HG02571 (cell line): Measurements from ENCODE around the gene MLST8.
"Not testable (repeated sequence)": the region's sequence is repeated elsewhere in the genome, so short reads cannot be mapped to it uniquely, and the experiment has no call there.

ENCODE experiments used
- ATAC-seq: cut with Tn5 transposase; IDR thresholded peaks from one replicate; pipeline ENCODE4 v1.9.1; 2021; ENCODE audit warnings: mild to moderate bottlenecking, moderate library complexity; ENCODE audit not compliant: unreplicated experiment

Gene MLST8

GRCh38 chr16:2244301-2244700 lies 39.0 kb downstream of the MLST8 start:
- no peak for ATAC-seq

DNA sequence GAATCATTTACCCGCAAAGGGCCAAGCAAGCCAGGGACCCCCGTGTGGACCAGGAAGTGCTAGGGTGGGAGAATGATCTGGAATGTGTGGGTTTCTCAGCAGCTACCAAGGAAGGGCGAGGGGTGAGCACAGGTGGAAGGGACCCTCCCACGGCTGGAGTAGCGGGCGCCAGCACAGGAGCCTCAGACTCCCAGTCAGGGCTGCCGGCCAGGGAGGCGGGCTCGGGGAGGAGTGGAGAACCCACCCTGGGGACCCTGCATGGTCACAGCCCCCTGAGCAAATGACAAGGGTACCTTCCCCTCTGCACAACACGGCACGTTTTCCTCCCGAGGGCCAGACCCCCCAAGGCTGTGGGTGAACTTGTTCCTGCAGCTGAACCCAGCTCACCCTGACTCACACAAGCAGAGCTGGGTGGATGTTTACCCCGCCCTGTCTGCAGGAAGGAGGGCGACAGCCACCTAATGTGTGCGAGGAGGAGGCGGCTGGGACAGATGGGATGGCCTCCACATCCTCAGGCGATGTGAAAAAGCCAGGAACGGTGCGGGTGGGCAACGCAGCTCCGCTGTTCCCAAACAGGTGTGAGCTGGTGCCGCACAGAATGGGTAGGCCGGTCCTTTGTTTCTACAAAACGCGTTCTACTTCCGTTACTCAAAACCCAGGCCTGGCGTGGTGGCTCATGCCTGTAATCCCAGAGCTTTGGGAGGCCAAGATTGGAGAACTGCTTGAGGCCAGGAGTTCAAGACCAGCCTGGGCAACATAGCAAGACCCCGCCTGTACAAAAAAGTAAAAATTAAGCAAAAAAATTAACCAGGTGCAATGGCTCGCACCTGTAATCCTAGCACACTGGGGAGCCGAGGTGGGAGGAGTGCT lies 39.9 kb downstream of the MLST8 start:
- ATAC-seq: no peak

GRCh38 chr16:2246301-2246885 lies 41.1 kb downstream of the MLST8 start:
- no peak for ATAC-seq

DNA sequence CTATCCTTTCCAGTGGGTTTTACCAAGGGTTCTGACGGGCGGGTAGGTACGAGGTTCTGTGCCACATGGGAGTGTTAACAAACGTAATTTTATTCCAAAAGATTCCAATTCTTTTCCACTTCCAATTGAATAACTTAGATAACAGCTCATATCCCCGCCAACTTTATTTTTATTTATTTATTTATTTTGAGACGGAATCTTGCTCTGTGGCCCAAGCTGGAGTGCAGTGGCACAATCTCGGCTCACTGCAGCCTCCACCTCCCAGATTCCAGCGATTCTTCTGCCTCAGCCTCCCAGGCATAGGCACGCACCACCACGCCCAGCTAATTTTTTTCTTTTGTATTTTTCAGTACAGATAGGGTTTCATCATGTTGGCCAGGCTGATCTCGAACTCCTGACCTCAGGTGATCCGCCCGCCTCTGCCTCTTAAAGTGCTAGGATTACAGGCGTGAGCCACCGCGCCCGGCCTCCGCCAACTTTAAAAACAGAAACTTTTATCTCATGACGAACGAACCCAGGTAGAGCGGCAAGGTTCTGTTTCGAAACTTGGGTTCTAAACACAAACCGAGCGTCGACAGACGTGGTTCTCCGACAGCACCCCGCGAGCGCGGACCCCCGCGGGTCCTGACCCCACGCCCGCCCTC lies 45.5 kb downstream of the MLST8 start:
- no peak for ATAC-seq

DNA sequence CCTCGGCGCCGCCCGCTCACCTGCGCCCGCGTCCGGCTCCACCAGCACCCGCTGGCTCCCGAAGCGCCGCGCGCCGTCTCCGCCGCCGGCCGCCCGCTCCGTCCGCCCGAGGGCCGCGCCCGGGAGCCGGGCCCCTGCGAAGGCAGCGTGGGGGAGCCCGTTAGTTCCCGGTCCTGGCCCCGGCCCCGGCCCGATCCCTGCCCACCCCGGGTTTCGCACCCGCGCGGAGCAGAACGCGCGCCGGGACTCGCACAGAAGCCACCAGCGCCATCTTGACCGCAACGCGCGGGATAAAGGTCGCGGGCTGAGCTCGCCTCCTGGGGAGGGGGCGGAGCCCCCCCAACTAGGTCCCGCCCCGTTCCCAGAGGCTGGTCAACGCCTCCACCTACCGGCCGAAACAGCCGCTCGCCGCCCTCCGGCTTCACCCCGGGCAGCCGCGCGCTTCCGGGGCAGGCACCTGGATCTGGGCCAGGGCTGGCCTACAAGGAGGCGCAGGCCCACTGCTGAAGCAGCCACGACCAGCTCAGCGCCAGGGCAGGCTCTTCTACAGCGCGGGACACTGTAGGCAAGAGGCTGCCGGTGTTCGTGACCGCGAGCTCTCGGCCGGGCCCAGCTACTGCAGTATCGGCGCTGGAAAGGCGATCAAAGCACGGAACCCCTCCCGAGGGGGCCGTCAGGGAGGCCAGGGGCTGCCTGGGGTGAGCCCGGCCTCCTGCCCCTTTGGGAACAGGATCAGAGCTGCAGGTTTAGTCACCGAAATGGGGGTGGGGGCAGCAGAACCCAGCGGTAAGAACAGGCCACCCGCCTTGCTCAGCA lies 46.2 kb downstream of the MLST8 start, which contains the start of gene ECI1:
Gene ECI1 (minus strand): TSS at position 292 of the 816 bp plus-strand sequence. CDS start 21 bp downstream, at position 271.
- ATAC-seq: peak; percentile 83

- no peak for ATAC-seq
Measured at GRCh38 chr16:2252806-2253148, 47.5 kb downstream of the MLST8 start.

DNA sequence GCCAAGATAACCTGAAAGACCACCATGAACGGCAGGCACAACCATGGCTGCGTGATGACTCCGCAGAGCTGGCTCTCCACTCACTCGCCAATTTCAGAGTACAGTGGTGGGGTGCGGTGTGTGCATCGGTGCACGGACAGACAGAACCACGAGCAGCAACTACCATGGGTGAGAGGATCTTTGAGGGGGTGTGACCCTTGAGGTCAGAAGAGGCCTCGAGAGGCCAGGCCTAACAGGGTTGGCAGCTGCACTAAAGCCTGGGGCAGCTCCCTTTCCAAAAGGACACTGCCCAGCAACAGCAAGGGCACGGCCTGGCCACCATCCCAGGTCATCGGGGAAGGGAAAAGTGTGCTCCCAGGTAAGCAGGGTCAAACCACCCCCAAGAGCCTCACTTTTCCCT lies 48.0 kb downstream of the MLST8 start:
- no peak for ATAC-seq

GRCh38 chr16:2256531-2257140 lies 51.4 kb downstream of the MLST8 start:
- ATAC-seq: no peak

DNA sequence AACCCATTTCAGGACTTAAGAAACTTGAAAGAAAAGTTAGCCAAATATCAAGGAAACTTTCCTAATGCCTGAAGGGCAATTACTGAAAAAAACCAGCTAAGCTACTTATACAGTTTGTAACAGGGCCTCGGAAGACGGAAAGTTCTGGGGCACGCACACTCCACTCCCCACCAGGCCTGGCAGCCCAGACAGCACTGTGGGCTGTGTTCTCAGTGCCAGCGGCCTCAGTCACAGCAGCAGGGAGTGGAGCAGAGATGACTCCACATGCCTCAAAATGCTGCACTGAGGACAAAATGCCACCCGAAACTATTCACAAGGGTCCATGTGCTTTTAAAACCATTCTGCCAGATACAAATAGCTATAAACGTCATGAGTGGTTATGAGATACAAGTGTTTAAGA lies 52.5 kb downstream of the MLST8 start:
- no peak for ATAC-seq

DNA sequence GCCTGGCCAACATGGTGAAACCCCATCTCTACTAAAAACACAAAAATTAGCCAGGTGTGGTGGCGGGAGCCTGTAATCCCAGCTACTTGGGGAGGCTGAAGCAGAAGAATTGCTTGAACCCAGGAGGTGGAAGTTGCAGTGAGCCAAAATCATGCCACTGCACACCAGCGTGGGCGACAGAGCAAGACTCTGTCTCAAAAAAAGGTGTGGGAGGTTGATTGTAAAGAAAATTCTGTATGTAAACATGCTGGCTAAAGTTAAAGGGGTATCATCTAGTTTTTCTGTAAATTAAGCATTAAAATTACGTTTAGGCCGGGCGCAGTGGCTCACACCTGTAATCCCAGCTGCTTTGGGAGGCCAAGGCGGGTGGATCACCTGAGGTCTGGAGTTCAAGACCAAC lies 53.3 kb downstream of the MLST8 start:
- not testable (repeated sequence) for ATAC-seq
